GM12878 (cell line): Measurements from ENCODE around the gene ANO8. TPM values are rescaled to one million over a fixed set of nuclear protein-coding genes. Genes with fewer than 3 reads are reported as not detected.

Experiments used
- BACH1 ChIP-seq: fragments of 450-650 bp; IDR thresholded peaks from 2 replicates; pipeline ENCODE4 v1.6.1; 2017; ENCODE audit warnings: mild to moderate bottlenecking, borderline replicate concordance
- BCL11A ChIP-seq: IDR thresholded peaks from 2 replicates; pipeline ENCODE4 v1.6.1; 2011; ENCODE audit warnings: low read depth, low read length
- BRCA1 ChIP-seq: IDR thresholded peaks from 2 replicates; pipeline ENCODE4 v1.6.1; 2011; ENCODE audit warnings: low read depth, low read length, improper control_type of control experiment
- DPF2 ChIP-seq: fragments of 450-650 bp; IDR thresholded peaks from 2 replicates; pipeline ENCODE4 v1.6.1; 2017; ENCODE audit warnings: mild to moderate bottlenecking
- EGR1 ChIP-seq, 2 experiments: IDR thresholded peaks; 1 replicate in 1 of 2; 2 replicates in 1 of 2; pipeline ENCODE4 v1.6.1; 2011 to 2012; ENCODE audit warnings: low read depth in 2 of 2, low read length in 2 of 2, borderline replicate concordance in 1 of 2, mild to moderate bottlenecking in 1 of 2, moderate library complexity in 1 of 2
- GABPA ChIP-seq: IDR thresholded peaks from 2 replicates; pipeline ENCODE4 v1.6.1; 2014; ENCODE audit warnings: antibody characterized with exemption, low read depth, mild to moderate bottlenecking, inconsistent platforms
- LARP7 ChIP-seq: fragments of 450-650 bp; IDR thresholded peaks from 2 replicates; pipeline ENCODE4 v1.6.1; 2017; ENCODE audit warnings: mild to moderate bottlenecking
- MTA2 ChIP-seq: fragments of 450-650 bp; IDR thresholded peaks from 2 replicates; pipeline ENCODE4 v1.6.1; 2016; ENCODE audit warnings: low read depth, mild to moderate bottlenecking, moderate library complexity
- MTA3 ChIP-seq: IDR thresholded peaks from 2 replicates; pipeline ENCODE4 v1.6.1; 2012; ENCODE audit warnings: low read length, inconsistent platforms, borderline replicate concordance
- NBN ChIP-seq: fragments of 450-650 bp; IDR thresholded peaks from 2 replicates; pipeline ENCODE4 v1.6.1; 2016
- PML ChIP-seq: IDR thresholded peaks from 2 replicates; pipeline ENCODE4 v1.6.1; 2012; ENCODE audit warnings: low read length, inconsistent platforms
- RAD21 ChIP-seq: IDR thresholded peaks from 2 replicates; pipeline ENCODE4 v1.6.1; 2011; ENCODE audit warnings: mild to moderate bottlenecking, low read depth, low read length, moderate library complexity; ENCODE audit not compliant: insufficient read depth
- RBBP5 ChIP-seq: fragments of 200-600 bp; sonication (generic); conservative IDR thresholded peaks from 2 replicates; pipeline ENCODE4 v1.6.1; 2016
- RCOR1 ChIP-seq: conservative IDR thresholded peaks from 2 replicates; pipeline ENCODE4 v1.6.1; 2012; ENCODE audit warnings: low read depth, low read length, improper control_type of control experiment
- RUNX3 ChIP-seq: IDR thresholded peaks from 2 replicates; pipeline ENCODE4 v1.6.1; 2012; ENCODE audit warnings: low read length, inconsistent platforms
- SPI1 ChIP-seq: IDR thresholded peaks from 2 replicates; pipeline ENCODE4 v1.6.1; 2011; ENCODE audit warnings: low read depth, mild to moderate bottlenecking, low read length, moderate library complexity, borderline replicate concordance; ENCODE audit not compliant: insufficient read depth
- STAT1 ChIP-seq: fragments of 450-650 bp; conservative IDR thresholded peaks from 2 replicates; pipeline ENCODE4 v1.6.1; 2014; ENCODE audit warnings: antibody characterized with exemption, mild to moderate bottlenecking
- STAT3 ChIP-seq: IDR thresholded peaks from 2 replicates; pipeline ENCODE4 v1.6.1; 2011; ENCODE audit warnings: low read depth, low read length, improper control_type of control experiment
- TCF3 ChIP-seq: IDR thresholded peaks from 2 replicates; pipeline ENCODE4 v1.6.1; 2012; ENCODE audit warnings: low read depth, mild to moderate bottlenecking, low read length, borderline replicate concordance; ENCODE audit not compliant: insufficient read depth
- ZNF217 ChIP-seq: fragments of 450-650 bp; IDR thresholded peaks from 2 replicates; pipeline ENCODE4 v1.6.1; 2017; ENCODE audit warnings: antibody characterized with exemption, mild to moderate bottlenecking
- polyA plus RNA-seq, 11 experiments: library from polyadenylated mRNA; depleted of rRNA in 4 of 11; unstranded in 6 of 11; stranded (reverse) in 5 of 11; fragments of >200 nt; fragmentation: Nextera tagmentation in 4 of 11; fragmentation: Illumina TruSeq in 1 of 11; extraction: Ambion mirVana in 4 of 11; extraction: Trizol in 1 of 11; gene quantifications; 1 replicate in 1 of 11; 2 replicates in 10 of 11; pipeline versions ENCODE4 v1.2.1 to v1.2.3, GENCODE V29; 2011 to 2016; ENCODE audit warnings: inconsistent platforms in 2 of 11, missing spikeins in 2 of 11, low read depth in 1 of 11
- total RNA-seq, 4 experiments: library from RNA; depleted of rRNA in 3 of 4; stranded (reverse); fragments of >200 nt in 3 of 4; fragmentation: Illumina TruSeq in 1 of 4; extraction: Trizol in 1 of 4; gene quantifications; 2 replicates each; pipeline versions ENCODE4 v1.2.1 to v1.2.3, GENCODE V29; 2013 to 2021
- TF ChIP-seq, protein P1 (sequence below): fragments of 450-650 bp; IDR thresholded peaks from 2 replicates; pipeline ENCODE4 v1.6.1; 2016; ENCODE audit warnings: mild to moderate bottlenecking, moderate library complexity, borderline replicate concordance
- TF ChIP-seq, protein P2 (sequence below): fragments of 450-650 bp; IDR thresholded peaks from 2 replicates; pipeline ENCODE4 v1.6.1; 2017; ENCODE audit warnings: mild to moderate bottlenecking, moderate library complexity
- TF ChIP-seq, protein P3 (sequence below): IDR thresholded peaks from 2 replicates; pipeline ENCODE4 v1.6.1; 2012; ENCODE audit warnings: low read length, inconsistent platforms

Gene ANO8
- total and polyA plus RNA-seq, 10 of the 15 experiments (the other 5 are each of a cell fraction or from before 2014, with no cell fraction given) = 0.04 to 6.7 (median 1.1) TPM

DNA sequence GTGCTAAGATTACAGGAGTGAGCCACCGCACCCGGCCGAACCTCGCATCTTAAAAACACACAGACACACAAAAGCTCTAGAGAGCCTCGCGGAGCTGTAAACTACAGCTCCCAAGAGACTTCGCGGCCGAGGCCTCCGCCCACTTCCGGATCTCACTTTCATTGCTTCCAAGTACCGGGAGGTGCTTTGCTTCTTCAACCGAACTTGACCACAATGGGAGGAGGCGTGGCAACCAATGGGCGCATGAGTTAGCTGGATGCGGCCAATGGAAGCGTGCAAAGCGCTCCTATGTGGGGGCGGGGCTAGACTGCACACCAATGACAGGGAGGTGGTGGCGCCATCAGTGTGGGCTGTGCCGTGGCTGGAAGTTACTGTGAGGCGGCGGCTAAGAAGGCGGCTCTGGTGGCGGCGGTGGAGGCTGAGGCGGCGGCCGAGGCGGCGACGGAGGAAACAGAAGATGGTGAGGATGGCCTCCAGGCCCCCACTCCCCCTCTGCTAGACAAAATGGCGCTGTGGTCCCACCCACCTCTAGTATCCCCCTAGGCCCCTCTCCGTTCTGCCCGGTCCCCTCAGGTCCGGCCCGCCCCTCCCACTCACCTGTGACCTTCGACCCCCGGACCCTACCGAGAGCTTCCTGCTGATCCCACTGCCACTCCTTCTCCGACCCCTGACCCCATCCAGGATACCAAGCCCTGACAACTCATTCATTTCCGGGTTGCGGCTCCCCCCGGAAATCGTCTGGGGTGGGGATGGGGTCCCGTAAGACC is 25.3 kb downstream of the ANO8 start, which contains the start of gene DDA1 (continued):
- TF ChIP-seq, protein P1, sequence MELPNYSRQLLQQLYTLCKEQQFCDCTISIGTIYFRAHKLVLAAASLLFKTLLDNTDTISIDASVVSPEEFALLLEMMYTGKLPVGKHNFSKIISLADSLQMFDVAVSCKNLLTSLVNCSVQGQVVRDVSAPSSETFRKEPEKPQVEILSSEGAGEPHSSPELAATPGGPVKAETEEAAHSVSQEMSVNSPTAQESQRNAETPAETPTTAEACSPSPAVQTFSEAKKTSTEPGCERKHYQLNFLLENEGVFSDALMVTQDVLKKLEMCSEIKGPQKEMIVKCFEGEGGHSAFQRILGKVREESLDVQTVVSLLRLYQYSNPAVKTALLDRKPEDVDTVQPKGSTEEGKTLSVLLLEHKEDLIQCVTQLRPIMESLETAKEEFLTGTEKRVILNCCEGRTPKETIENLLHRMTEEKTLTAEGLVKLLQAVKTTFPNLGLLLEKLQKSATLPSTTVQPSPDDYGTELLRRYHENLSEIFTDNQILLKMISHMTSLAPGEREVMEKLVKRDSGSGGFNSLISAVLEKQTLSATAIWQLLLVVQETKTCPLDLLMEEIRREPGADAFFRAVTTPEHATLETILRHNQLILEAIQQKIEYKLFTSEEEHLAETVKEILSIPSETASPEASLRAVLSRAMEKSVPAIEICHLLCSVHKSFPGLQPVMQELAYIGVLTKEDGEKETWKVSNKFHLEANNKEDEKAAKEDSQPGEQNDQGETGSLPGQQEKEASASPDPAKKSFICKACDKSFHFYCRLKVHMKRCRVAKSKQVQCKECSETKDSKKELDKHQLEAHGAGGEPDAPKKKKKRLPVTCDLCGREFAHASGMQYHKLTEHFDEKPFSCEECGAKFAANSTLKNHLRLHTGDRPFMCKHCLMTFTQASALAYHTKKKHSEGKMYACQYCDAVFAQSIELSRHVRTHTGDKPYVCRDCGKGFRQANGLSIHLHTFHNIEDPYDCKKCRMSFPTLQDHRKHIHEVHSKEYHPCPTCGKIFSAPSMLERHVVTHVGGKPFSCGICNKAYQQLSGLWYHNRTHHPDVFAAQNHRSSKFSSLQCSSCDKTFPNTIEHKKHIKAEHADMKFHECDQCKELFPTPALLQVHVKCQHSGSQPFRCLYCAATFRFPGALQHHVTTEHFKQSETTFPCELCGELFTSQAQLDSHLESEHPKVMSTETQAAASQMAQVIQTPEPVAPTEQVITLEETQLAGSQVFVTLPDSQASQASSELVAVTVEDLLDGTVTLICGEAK = peak; percentile 92
- no peak for TF ChIP-seq ZNF217
- TF ChIP-seq DPF2 = no peak
- peak; percentile 40; the same call in 1 of the 2 replicates for TF ChIP-seq SPI1
- TF ChIP-seq STAT1 = no peak
- TF ChIP-seq GABPA = peak; percentile 91
- no peak for TF ChIP-seq STAT3
- peak; percentile 67 for TF ChIP-seq MTA2
- no peak for TF ChIP-seq BRCA1
- no peak for TF ChIP-seq LARP7
- TF ChIP-seq MTA3 = no peak
- no peak for TF ChIP-seq RBBP5
- TF ChIP-seq NBN = 0 out of 2 replicates have a peak, but pooled peaks have one; percentile 34
- peak in 1 of 2 experiments; percentile 59; a peak in 2 of 3 replicates for TF ChIP-seq EGR1 (IDR thresholded peaks at IDR 0.05; ENCODE audit: borderline replicate concordance in 1 of 2, low read depth in 2 of 2, low read length in 2 of 2)
- TF ChIP-seq RAD21 = no peak
- TF ChIP-seq BCL11A = no peak
- peak; percentile 86 for TF ChIP-seq RUNX3
- TF ChIP-seq, protein P2, sequence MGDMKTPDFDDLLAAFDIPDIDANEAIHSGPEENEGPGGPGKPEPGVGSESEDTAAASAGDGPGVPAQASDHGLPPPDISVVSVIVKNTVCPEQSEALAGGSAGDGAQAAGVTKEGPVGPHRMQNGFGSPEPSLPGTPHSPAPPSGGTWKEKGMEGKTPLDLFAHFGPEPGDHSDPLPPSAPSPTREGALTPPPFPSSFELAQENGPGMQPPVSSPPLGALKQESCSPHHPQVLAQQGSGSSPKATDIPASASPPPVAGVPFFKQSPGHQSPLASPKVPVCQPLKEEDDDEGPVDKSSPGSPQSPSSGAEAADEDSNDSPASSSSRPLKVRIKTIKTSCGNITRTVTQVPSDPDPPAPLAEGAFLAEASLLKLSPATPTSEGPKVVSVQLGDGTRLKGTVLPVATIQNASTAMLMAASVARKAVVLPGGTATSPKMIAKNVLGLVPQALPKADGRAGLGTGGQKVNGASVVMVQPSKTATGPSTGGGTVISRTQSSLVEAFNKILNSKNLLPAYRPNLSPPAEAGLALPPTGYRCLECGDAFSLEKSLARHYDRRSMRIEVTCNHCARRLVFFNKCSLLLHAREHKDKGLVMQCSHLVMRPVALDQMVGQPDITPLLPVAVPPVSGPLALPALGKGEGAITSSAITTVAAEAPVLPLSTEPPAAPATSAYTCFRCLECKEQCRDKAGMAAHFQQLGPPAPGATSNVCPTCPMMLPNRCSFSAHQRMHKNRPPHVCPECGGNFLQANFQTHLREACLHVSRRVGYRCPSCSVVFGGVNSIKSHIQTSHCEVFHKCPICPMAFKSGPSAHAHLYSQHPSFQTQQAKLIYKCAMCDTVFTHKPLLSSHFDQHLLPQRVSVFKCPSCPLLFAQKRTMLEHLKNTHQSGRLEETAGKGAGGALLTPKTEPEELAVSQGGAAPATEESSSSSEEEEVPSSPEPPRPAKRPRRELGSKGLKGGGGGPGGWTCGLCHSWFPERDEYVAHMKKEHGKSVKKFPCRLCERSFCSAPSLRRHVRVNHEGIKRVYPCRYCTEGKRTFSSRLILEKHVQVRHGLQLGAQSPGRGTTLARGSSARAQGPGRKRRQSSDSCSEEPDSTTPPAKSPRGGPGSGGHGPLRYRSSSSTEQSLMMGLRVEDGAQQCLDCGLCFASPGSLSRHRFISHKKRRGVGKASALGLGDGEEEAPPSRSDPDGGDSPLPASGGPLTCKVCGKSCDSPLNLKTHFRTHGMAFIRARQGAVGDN = no peak
- TF ChIP-seq TCF3 = no peak
- TF ChIP-seq, protein P3, sequence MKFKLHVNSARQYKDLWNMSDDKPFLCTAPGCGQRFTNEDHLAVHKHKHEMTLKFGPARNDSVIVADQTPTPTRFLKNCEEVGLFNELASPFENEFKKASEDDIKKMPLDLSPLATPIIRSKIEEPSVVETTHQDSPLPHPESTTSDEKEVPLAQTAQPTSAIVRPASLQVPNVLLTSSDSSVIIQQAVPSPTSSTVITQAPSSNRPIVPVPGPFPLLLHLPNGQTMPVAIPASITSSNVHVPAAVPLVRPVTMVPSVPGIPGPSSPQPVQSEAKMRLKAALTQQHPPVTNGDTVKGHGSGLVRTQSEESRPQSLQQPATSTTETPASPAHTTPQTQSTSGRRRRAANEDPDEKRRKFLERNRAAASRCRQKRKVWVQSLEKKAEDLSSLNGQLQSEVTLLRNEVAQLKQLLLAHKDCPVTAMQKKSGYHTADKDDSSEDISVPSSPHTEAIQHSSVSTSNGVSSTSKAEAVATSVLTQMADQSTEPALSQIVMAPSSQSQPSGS = no peak
- TF ChIP-seq RCOR1 = no peak
- no peak for TF ChIP-seq PML
- TF ChIP-seq BACH1 = 0 out of 2 replicates have a peak, but pooled peaks have one; percentile 15
